Measurements from ENCODE around the gene SLC35G3. TPM values are rescaled to one million over a fixed set of nuclear protein-coding genes. Genes with fewer than 3 reads are reported as not detected.
A peak's percentile ranks its signal among the peaks of the same experiment; 100 is the strongest.
"Not testable (repeated sequence)": the region's sequence is repeated elsewhere in the genome, so short reads cannot be mapped to it uniquely, and the experiment has no call there.

The SLC35G3 gene
- total RNA-seq = not detected
- total RNA-seq (2013) = not detected
- 0 to 0.07 (median 0) reads per million in 29 experiments for total RNA-seq

DNA sequence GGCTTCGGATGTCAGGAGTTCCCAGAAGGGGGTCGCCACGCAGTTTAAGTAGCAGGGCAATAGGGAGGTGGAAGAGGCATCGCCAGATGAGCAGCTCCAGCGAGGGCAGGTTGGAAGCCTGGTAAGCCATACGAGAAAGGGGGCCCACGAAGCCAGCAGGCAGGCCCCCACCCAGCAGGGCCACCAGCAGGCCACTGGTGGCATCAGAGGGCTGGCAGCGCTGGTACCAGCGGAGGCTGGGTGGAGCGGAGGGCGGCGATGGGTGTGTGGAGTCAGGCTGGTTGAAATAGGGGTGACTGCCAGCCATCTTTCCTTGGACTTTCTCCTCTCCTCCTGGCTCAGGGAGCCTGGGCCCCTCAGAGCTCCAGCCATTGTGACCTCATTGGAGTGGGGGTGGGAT is at the start of gene SLC35G3:
TSS of gene SLC35G3 (minus strand) at position 393 of the 400 bp plus-strand sequence. CDS start at position 307, 86 bp downstream.
- H3K4me1 Mint-ChIP-seq = peaks cover 33 to 42% (median 37%) of the 10 kb centered on the region in 3 donors
- H3K27me3 ChIP-seq (replicated peaks in 1 of 2; ENCODE audit: control insufficient read depth in 2 of 2, extremely low read depth in 1 of 2, insufficient read depth in 2 of 2, low read length in 1 of 2); H3K36me3 ChIP-seq (ENCODE audit: control insufficient read depth in 2 of 2, extremely low read depth in 1 of 2, insufficient read depth in 1 of 2, low read length in 1 of 2); DNase-seq; H3K9me3 Mint-ChIP-seq; H3K27me3 Mint-ChIP-seq; H3K27ac ChIP-seq (ENCODE audit: low read length); H3K9me3 ChIP-seq; POLR2A ChIA-PET; H3K36me3 Mint-ChIP-seq; H3K4me3 ChIP-seq (ENCODE audit: control insufficient read depth in 1 of 2, extremely low read depth in 1 of 2, low read length in 1 of 2); CTCF ChIA-PET; ATAC-seq (replicated peaks in 1 of 4): not testable (repeated sequence)
- peak within 1 kb of the TSS in 1 of 3 donors; percentile 58 for H3K4me3 Mint-ChIP-seq
- peaks cover 19 to 23% of the 10 kb centered on the region in 2 experiments for H3K4me1 ChIP-seq (ENCODE audit: control insufficient read depth in 1 of 2, extremely low read depth in 1 of 2, insufficient read depth in 2 of 2, low read length in 2 of 2)
- 100% methylated on average over 5 of the region's 12 CpGs for WGBS (ENCODE audit: insufficient coverage)
- peak within 1 kb of the TSS; percentile 55 to 91 for H3K27ac Mint-ChIP-seq

DNA sequence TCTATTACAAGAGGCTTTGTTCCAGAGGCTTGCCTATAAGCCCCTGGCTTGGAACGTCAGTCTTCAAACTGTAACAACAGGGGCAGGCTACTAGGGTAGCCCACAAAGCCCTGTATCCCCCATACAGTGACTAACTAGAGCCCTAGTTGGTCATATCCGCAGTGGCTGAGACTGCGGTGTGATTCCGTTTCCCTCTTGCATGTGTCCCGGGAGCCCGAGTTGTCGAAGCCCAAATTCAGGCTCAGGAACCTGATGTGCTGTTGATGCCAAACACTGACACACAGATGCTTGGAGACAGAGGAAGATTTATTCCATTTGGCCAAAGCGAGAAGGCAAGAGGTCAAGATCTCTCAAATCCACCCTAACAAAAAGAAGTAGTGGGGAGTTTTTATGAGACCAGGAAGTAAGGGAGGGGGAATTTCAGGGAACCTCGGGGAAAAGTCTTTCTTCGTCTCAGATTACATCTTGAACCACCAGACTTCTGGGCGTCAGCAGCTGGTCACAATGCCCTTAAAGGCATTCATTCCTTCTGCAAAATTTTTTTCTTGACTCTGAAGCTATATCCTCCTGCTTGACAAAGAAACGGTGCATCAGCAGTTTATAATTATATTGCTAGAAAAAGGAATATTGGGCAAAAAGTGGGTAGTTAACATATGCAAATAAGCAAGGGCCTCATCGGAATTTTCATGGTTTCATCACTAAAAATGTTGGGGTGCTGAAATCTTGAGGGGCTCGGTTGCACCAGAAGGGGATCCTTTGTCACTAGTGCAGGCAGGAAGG is 49.6 kb upstream of the SLC35G3 start:
- CTCF ChIA-PET = interaction anchor here in 1 of 2 donors (1.6 kb wide), 1 partner anchor 294 kb away, joined by 3 read pairs; no protein-coding TSS in a partner anchor
- Mint-ChIP-seq H3K9me3 (no peaks in the 10 kb centered on the region), H3K4me3 (peak overlapping the region; percentile 97 to 100 (median 99)), H3K4me1 (peaks cover 55 to 66% (median 58%) of the 10 kb centered on the region in 3 donors), H3K36me3 (peaks cover 49% of the 10 kb centered on the region), H3K27me3 (no peaks in the 10 kb centered on the region), H3K27ac (peak overlapping the region; percentile 99)
- Histone ChIP-seq H3K4me1 (ENCODE audit: control insufficient read depth in 1 of 2, extremely low read depth in 1 of 2, insufficient read depth in 2 of 2, low read length in 2 of 2) (peaks cover 38 to 54% of the 10 kb centered on the region in 2 experiments), H3K4me3 (ENCODE audit: control insufficient read depth in 1 of 2, extremely low read depth in 1 of 2, low read length in 1 of 2) (peak overlapping the region; percentile 95 to 99), H3K36me3 (ENCODE audit: control insufficient read depth in 2 of 2, extremely low read depth in 1 of 2, insufficient read depth in 1 of 2, low read length in 1 of 2) (peaks cover 0 to 20% of the 10 kb centered on the region in 2 donors), H3K27me3 (replicated peaks in 1 of 2; ENCODE audit: control insufficient read depth in 2 of 2, extremely low read depth in 1 of 2, insufficient read depth in 2 of 2, low read length in 1 of 2) (no peaks in the 10 kb centered on the region), H3K9me3 (no peaks in the 10 kb centered on the region), H3K27ac (ENCODE audit: low read length) (peak overlapping the region; percentile 89)
- 3% methylated on average over 8 of the region's 14 CpGs for WGBS (ENCODE audit: insufficient coverage)
- ATAC-seq (replicated peaks in 1 of 4) (peak in 3 of 4 experiments; percentile 17 to 43 (median 40)), DNase-seq (peak; percentile 11 to 66 (median 37))
- POLR2A ChIA-PET = interaction anchor here (1.2 to 1.3 kb wide), 2 partner anchors 30 kb away, joined by 4 to 11 read pairs; no protein-coding TSS in a partner anchor

DNA sequence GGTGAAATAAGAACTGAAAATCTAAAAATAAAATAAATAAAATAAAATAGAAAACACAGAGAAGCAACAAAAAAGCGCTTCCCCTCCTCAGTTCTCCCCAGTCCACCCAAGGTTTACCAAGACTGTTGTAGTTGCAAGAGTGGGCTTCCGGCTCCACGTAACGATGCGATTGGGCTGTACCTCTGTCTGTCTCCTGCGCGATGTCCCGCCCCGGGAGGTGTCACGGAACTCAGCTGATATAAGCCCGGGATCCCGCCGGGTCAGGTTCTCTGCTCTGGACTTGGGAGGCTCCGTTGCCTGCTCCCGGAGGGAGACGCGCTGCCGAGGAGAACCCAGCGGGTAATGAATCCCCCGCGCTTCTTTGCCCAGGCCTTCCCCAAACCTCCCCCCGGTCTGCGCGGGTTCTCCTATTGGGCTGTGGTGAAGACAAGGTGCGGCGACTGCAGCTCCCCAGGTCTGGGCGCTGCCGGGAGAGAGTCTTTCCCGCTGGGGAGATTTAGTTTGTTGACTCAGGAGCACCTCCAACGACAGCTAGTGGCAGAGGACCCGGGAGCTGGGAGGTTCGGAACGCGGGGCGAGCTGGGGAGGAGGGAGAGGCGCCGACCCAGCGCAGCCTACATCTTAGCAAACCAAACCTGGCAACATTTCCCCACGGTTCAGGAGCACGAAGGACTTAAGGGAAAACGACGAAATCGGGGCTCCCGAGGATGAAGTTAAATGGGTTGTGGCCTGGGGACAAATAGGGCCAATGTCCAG is 48.8 kb upstream of the SLC35G3 start, which contains the start of gene SLFN5:
TSS of gene SLFN5 (plus strand) at position 268 of the 756 bp plus-strand sequence. CDS start 15,619 bp downstream, outside the sequence.
- Histone ChIP-seq H3K27me3 (replicated peaks in 1 of 2; ENCODE audit: control insufficient read depth in 2 of 2, extremely low read depth in 1 of 2, insufficient read depth in 2 of 2, low read length in 1 of 2) (no peaks in the 10 kb centered on the region), H3K9me3 (no peaks in the 10 kb centered on the region), H3K4me1 (ENCODE audit: control insufficient read depth in 1 of 2, extremely low read depth in 1 of 2, insufficient read depth in 2 of 2, low read length in 2 of 2) (peaks cover 39 to 55% of the 10 kb centered on the region in 2 experiments), H3K27ac (ENCODE audit: low read length) (peak within 1 kb of the TSS; percentile 89), H3K36me3 (ENCODE audit: control insufficient read depth in 2 of 2, extremely low read depth in 1 of 2, insufficient read depth in 1 of 2, low read length in 1 of 2) (peaks cover 0 to 12% of the 10 kb centered on the region in 2 donors), H3K4me3 (ENCODE audit: control insufficient read depth in 1 of 2, extremely low read depth in 1 of 2, low read length in 1 of 2) (peak within 1 kb of the TSS; percentile 95 to 99)
- H3K36me3 Mint-ChIP-seq = peaks cover 48% of the 10 kb centered on the region
- peak within 1 kb of the TSS; percentile 97 to 100 (median 99) for H3K4me3 Mint-ChIP-seq
- peak; percentile 86 to 98 (median 92) for DNase-seq
- H3K27ac Mint-ChIP-seq = peak within 1 kb of the TSS; percentile 99
- ATAC-seq (replicated peaks in 1 of 4) = peak; percentile 73 to 85 (median 82)
- H3K9me3 Mint-ChIP-seq = no peaks in the 10 kb centered on the region
- no peaks in the 10 kb centered on the region for H3K27me3 Mint-ChIP-seq
- ChIA-PET POLR2A (interaction anchor here (0.8 to 1.3 kb wide), 3 partner anchors 14 to 29 kb away, joined by 4 to 11 read pairs (median 5); no protein-coding TSS in a partner anchor), CTCF (interaction anchor here in 1 of 2 donors (0.7 kb wide), 3 partner anchors 70 to 221 kb away, joined by 3 to 4 read pairs (median 3); no protein-coding TSS in a partner anchor)
- WGBS (ENCODE audit: insufficient coverage) = 0% methylated on average over 32 of the region's 44 CpGs
- H3K4me1 Mint-ChIP-seq = peaks cover 55 to 66% (median 58%) of the 10 kb centered on the region in 3 donors

DNA sequence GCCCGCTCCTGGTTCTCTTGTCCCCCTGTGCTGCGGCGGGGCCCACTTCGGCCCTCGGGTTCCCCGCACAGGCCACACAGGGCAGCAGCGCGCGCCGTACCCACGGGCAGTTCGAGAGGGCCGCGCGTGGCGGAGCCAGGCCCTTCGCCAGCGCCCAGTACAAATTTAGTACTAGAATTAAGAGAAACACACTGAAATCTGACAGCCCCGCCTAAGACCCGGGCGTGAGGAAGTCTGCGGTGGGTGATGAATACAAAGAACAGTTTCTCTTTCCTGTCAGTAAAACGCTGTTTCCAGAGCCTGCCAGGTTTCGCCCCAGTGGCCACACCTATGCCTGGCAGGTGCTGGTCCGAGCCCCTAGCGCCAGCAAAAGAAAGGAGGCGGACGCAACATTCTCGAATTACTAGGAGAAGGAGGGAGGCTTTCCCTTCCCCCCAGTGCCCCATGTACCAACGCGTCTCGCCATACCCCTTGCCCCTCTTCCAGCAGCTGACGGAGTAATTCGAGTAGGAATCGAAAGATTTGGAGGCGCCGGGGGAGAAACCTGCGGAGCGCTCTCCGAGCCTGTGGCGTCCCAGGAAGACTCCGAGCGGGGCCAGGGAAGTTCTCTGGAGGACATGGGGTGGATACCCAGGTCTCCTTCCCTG is 48.1 kb upstream of the SLC35G3 start:
- ATAC-seq (replicated peaks in 1 of 4) = peak; percentile 65 to 75 (median 72)
- peak overlapping the region; percentile 99 for H3K27ac Mint-ChIP-seq
- ChIA-PET CTCF (interaction anchor here in 1 of 2 donors (0.7 kb wide), 2 partner anchors 70 to 222 kb away, joined by 3 to 4 read pairs; no protein-coding TSS in a partner anchor), POLR2A (interaction anchor here (0.8 to 1.3 kb wide), 5 partner anchors 15 to 29 kb away, joined by 4 to 11 read pairs (median 5); no protein-coding TSS in a partner anchor)
- no peaks in the 10 kb centered on the region for H3K27me3 ChIP-seq (replicated peaks in 1 of 2; ENCODE audit: control insufficient read depth in 2 of 2, extremely low read depth in 1 of 2, insufficient read depth in 2 of 2, low read length in 1 of 2)
- H3K27ac ChIP-seq (ENCODE audit: low read length) = peak overlapping the region; percentile 89
- H3K4me3 Mint-ChIP-seq = peak overlapping the region; percentile 97 to 100 (median 99)
- H3K9me3 Mint-ChIP-seq = no peaks in the 10 kb centered on the region
- peaks cover 0 to 6% of the 10 kb centered on the region in 2 donors for H3K36me3 ChIP-seq (ENCODE audit: control insufficient read depth in 2 of 2, extremely low read depth in 1 of 2, insufficient read depth in 1 of 2, low read length in 1 of 2)
- peak; percentile 68 to 90 (median 83) for DNase-seq
- WGBS (ENCODE audit: insufficient coverage) = 0% methylated on average over 14 of the region's 43 CpGs
- peak overlapping the region; percentile 95 to 99 for H3K4me3 ChIP-seq (ENCODE audit: control insufficient read depth in 1 of 2, extremely low read depth in 1 of 2, low read length in 1 of 2)
- no peaks in the 10 kb centered on the region for H3K27me3 Mint-ChIP-seq
- H3K4me1 ChIP-seq (ENCODE audit: control insufficient read depth in 1 of 2, extremely low read depth in 1 of 2, insufficient read depth in 2 of 2, low read length in 2 of 2) = peaks cover 40 to 55% of the 10 kb centered on the region in 2 experiments
- H3K4me1 Mint-ChIP-seq = peaks cover 55 to 66% (median 58%) of the 10 kb centered on the region in 3 donors
- H3K9me3 ChIP-seq = no peaks in the 10 kb centered on the region
- H3K36me3 Mint-ChIP-seq = peaks cover 41% of the 10 kb centered on the region

DNA sequence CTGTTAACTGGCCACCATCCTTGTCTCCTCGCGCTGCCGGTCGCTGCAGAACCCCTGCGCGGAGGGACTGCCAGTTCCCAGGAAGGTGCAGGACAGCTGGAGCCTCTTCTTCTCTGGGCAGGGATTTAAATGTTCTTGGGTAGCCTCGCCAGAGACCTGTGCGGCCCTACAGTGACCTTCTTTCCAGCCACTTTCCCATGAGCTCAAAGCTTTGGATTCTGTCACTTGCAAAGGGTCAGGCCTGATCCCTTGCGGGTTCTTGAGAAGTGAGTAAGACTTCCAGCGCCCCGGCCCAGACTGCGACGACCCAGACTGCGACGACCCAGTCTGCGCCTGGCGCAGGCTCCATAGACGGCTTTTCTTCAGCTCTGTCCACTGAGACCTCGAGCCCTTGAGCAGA is 47.3 kb upstream of the SLC35G3 start:
- Mint-ChIP-seq H3K27ac (peak overlapping the region; percentile 99), H3K27me3 (no peaks in the 10 kb centered on the region), H3K36me3 (peaks cover 36% of the 10 kb centered on the region), H3K9me3 (no peaks in the 10 kb centered on the region), H3K4me1 (peaks cover 56 to 67% (median 59%) of the 10 kb centered on the region in 3 donors), H3K4me3 (peak overlapping the region; percentile 97 to 100 (median 99))
- POLR2A ChIA-PET = interaction anchor here (1.3 kb wide), 3 partner anchors 20 to 28 kb away, joined by 3 to 6 read pairs (median 5); no protein-coding TSS in a partner anchor
- CTCF ChIA-PET = interaction anchor here (0.6 to 1.8 kb wide), 7 partner anchors 23 to 298 kb away, joined by 3 to 7 read pairs (median 3); no protein-coding TSS in a partner anchor
- Histone ChIP-seq H3K36me3 (ENCODE audit: control insufficient read depth in 2 of 2, extremely low read depth in 1 of 2, insufficient read depth in 1 of 2, low read length in 1 of 2) (peaks cover 0 to 5% of the 10 kb centered on the region in 2 donors), H3K4me3 (ENCODE audit: control insufficient read depth in 1 of 2, extremely low read depth in 1 of 2, low read length in 1 of 2) (peak overlapping the region; percentile 95 to 99), H3K27ac (ENCODE audit: low read length) (peak overlapping the region; percentile 89), H3K4me1 (ENCODE audit: control insufficient read depth in 1 of 2, extremely low read depth in 1 of 2, insufficient read depth in 2 of 2, low read length in 2 of 2) (peaks cover 37 to 54% of the 10 kb centered on the region in 2 experiments), H3K27me3 (replicated peaks in 1 of 2; ENCODE audit: control insufficient read depth in 2 of 2, extremely low read depth in 1 of 2, insufficient read depth in 2 of 2, low read length in 1 of 2) (no peaks in the 10 kb centered on the region), H3K9me3 (no peaks in the 10 kb centered on the region)
- ATAC-seq (replicated peaks in 1 of 4) (peak in 2 of 4 experiments; percentile 9 to 12), DNase-seq (peak in 25 of 35 experiments; percentile 7 to 62 (median 21))
- 16% methylated on average over 17 of the region's 19 CpGs for whole genome bisulfite sequencing (ENCODE audit: insufficient coverage)
